Lower leg skin (tissue), 4 donors: ENCODE measurements around the gene RC3H1. TPM values are rescaled to one million over a fixed set of nuclear protein-coding genes. Genes with fewer than 3 reads are reported as not detected.
"Not testable (repeated sequence)": the region's sequence is repeated elsewhere in the genome, so short reads cannot be mapped to it uniquely, and the experiment has no call there.

Experiments used
- DNase-seq, 2 donors: peaks; one replicate each; pipeline ENCODE4 v3.0.0-alpha.2; 2019; ENCODE audit warnings: low spot score in 2 of 2
- H3K4me3 ChIP-seq: fragments of 200-600 bp; sonication (generic); 2 replicates; pipeline ENCODE4 v1.5.1; 2017; ENCODE audit warnings: mild to moderate bottlenecking, low read depth; ENCODE audit not compliant: poor library complexity, severe bottlenecking
- POLR2A ChIP-seq, 2 donors: fragments of 450-650 bp; IDR thresholded peaks; one replicate each; pipeline ENCODE4 v1.6.1; 2016 to 2017; ENCODE audit warnings: antibody characterized with exemption in 2 of 2, mild to moderate bottlenecking in 1 of 2, moderate library complexity in 1 of 2
- WGBS, 2 donors: methylation state at CpG; one replicate each; pipeline ENCODE4 v1.1.5; 2018; 5-methylcytosine and 5-hydroxymethylcytosine counted together
- intact Hi-C: fragments of 100-400 bp; cut with DNase I; formaldehyde crosslinking; loops from one replicate; pipeline ENCODE4 v1.15.0; 2023; ENCODE audit warnings: low total_unique reads
- total RNA-seq, 4 donors: library from RNA; depleted of rRNA; stranded (reverse); fragments of >200 nt; gene quantifications; one replicate each; pipeline ENCODE4 v1.1.0, GENCODE V29; 2016
- TF ChIP-seq, protein P1 (sequence below), 3 donors: fragments of 450-650 bp; IDR thresholded peaks; one replicate each; pipeline ENCODE4 v1.5.1; 2016; ENCODE audit warnings: antibody characterized with exemption in 3 of 3, mild to moderate bottlenecking in 3 of 3, moderate library complexity in 2 of 3

The RC3H1 gene
- total RNA-seq, 4 donors from 2014 or later, result 16.1 to 30.9 (median 27.0) TPM

DNA sequence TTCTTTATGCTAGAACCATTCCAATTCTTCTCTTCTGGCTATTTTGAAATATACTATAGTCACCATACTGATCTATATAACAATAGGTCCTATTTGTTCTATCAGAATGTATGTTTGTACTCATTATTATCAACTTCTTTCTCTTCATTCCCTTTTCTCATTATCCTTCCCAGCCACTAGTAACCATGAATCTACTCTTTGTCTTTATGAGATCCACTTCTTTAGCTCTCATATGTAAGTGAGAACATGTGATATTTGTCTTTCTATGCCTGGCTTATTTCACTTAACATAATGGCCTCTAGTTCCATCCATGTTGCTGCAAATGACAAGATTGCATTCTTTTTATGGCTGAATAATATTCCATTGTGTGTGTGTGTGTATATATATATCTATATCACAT, 31.7 kb upstream of the RC3H1 start:
- intact Hi-C loops, result no loop called here
- no peak overlapping the region for H3K4me3 ChIP-seq
- no peak for DNase-seq
- no peak for TF ChIP-seq POLR2A (IDR thresholded peaks at IDR 0.05)
- TF ChIP-seq, protein P1, sequence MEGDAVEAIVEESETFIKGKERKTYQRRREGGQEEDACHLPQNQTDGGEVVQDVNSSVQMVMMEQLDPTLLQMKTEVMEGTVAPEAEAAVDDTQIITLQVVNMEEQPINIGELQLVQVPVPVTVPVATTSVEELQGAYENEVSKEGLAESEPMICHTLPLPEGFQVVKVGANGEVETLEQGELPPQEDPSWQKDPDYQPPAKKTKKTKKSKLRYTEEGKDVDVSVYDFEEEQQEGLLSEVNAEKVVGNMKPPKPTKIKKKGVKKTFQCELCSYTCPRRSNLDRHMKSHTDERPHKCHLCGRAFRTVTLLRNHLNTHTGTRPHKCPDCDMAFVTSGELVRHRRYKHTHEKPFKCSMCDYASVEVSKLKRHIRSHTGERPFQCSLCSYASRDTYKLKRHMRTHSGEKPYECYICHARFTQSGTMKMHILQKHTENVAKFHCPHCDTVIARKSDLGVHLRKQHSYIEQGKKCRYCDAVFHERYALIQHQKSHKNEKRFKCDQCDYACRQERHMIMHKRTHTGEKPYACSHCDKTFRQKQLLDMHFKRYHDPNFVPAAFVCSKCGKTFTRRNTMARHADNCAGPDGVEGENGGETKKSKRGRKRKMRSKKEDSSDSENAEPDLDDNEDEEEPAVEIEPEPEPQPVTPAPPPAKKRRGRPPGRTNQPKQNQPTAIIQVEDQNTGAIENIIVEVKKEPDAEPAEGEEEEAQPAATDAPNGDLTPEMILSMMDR (IDR thresholded peaks at IDR 0.05), result no peak

DNA sequence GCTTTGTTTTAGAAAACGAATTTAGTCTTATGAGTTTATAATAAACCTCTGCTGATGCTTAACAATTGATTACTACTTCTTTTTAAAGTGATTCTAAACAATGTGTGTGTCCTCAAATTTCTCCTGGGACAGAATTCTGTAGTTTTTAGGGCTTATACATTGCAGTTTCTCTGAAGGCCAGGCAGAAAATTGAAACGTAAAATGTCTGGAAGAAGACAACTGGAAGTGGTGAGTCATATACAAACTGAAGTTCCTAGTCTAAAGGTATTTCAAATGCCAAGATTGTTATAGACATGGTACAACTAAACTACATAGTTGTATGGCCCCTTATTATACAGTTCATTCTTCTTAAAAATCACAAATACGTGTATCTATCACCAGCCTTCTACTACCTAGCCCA, 30.5 kb upstream of the RC3H1 start:
- 62 to 69% methylated on average over 3 of the region's 3 CpGs for WGBS, 2 donors
- no peak for DNase-seq
- intact Hi-C loops, result no loop called here
- no peak for TF ChIP-seq POLR2A (IDR thresholded peaks at IDR 0.05)
- TF ChIP-seq, protein P1 (IDR thresholded peaks at IDR 0.05), result no peak
- no peak overlapping the region for H3K4me3 ChIP-seq

DNA sequence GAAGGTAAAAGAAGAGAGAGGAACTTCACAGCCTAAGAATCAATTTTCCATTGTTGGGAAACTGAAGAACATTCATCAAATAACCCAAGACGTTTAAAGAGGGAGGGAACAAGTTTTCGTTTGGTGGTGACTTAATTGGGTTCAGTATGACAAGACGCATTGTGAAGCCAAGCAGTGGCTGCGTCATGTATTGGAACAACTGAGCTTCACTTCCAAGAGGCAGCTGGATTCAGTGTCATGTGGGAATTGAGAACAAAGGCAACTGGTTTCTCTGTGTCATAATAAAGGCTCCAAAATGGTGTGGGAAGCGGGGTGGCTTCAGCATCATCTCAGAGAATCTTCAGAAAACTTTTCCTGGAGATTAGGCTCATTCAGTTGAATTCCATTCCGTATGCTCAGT, 29.8 kb upstream of the RC3H1 start:
- DNase-seq, result peak in 1 of 2 donors; percentile 29
- TF ChIP-seq, protein P1 (IDR thresholded peaks at IDR 0.05), result no peak
- TF ChIP-seq POLR2A (IDR thresholded peaks at IDR 0.05), result no peak
- 49 to 50% methylated on average over 6 of the region's 6 CpGs for WGBS, 2 donors
- H3K4me3 ChIP-seq, result no peak overlapping the region
- intact Hi-C loops, result no loop called here

DNA sequence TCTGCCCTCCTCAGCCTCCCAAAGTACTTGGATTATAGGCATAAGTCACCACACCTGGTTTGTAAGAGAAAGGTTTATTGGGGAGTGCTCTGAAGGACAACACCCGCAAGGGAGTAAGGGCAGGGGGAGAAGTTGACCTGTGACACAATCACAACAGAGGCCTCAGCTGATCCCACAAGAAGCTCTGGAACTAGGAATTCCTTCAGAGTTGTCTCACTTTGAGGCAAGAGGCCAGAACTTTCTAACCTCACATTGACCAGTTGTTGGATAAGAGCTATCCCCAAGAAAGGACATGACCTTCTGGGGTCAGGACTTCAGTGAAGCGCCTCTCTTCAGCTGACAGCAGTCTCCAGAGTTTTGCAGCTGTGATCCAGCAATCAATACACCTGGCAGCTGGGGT, 27.4 kb upstream of the RC3H1 start:
- no peak for TF ChIP-seq POLR2A (IDR thresholded peaks at IDR 0.05)
- TF ChIP-seq, protein P1 (IDR thresholded peaks at IDR 0.05), result no peak
- 100% methylated on average over 2 of the region's 2 CpGs for WGBS, 2 donors
- H3K4me3 ChIP-seq, result no peak overlapping the region
- no peak for DNase-seq
- intact Hi-C loops, result no loop called here

DNA sequence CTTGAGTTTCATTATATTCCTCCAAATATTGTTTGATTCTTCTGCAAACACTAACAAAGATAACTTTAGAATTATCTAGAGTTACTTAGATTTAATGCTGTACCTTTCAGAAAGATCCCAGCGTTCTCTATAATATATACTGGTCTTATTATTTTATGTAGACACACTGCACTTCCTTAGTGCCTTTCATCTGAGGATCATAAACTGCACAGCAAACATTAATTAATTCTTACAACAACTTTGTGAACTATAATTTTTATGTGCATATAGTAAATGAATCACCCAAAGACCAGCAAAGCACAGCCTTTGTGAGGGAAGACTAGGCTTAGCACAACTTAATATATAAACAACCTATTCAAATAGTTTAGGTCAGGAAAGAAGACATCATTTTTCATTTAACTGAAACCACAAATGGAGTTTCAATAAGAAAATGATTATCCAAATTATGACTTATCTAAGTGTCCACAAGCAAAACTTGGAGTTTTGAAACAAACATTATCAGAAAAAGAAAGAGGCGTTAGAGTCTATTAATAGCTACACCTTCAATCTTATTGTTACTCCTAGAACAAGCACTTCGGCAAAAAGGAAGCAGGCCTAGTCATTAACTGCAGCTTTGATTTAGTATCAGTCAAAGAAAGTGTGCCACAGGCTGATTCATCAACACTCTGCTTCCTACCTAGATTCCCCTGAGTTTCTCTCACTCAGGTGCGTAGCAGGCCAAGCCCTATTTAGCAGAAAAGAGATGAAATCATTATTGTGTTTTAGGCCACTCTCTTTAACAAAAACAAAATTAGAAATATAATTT, 22.5 kb upstream of the RC3H1 start:
- 63 to 65% methylated on average over 4 of the region's 4 CpGs for WGBS, 2 donors
- no peak for DNase-seq
- TF ChIP-seq, protein P1 (IDR thresholded peaks at IDR 0.05), result no peak
- no peak for TF ChIP-seq POLR2A (IDR thresholded peaks at IDR 0.05)
- no peak overlapping the region for H3K4me3 ChIP-seq
- intact Hi-C loops, result no loop called here

DNA sequence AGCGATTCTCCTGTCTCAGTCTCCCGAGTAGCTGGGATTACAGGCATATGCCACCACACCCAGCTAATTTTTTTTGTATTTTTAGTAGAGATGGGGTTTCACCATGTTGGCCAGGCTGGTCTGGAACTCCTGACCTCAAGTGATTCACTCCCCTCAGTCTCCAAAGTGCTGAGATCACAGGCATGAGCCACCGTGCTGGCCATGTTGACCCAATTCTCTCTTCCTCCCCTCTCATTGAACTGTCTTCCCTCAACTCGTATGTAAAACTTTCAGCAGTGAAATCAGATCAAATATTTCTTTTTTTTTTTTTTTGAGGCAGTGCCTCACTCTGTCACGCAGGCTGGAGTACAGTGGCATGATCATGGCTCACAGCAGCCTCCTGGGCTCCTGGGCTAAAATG, 20.4 kb upstream of the RC3H1 start:
- H3K4me3 ChIP-seq, DNase-seq, intact Hi-C loops: not testable (repeated sequence)
- 66 to 78% methylated on average over 5 of the region's 5 CpGs for WGBS, 2 donors
